Astrocyte (in vitro differentiated cells and primary cell): ENCODE data around the gene SLC12A3. TPM values are rescaled to one million over a fixed set of nuclear protein-coding genes. Genes with fewer than 3 reads are reported as not detected.

Source experiments
- DNase-seq: peaks from one replicate; pipeline ENCODE4 v3.0.0-alpha.2; 2010; ENCODE audit warnings: low read depth
- FAIRE-seq: peaks from 2 replicates; lab custom pipeline; 2011; peaks lifted over from hg19 to GRCh38; lab: Jason Lieb, UNC
- H2AFZ ChIP-seq: 2 replicates; pipeline ENCODE4 v1.6.0; 2012; ENCODE audit warnings: low read depth, low read length, inconsistent platforms
- H3K27ac ChIP-seq: 2 replicates; pipeline ENCODE4 v1.5.1; 2011; ENCODE audit warnings: low read depth, low read length, inconsistent platforms
- H3K27me3 ChIP-seq: 2 replicates; pipeline ENCODE4 v1.6.0; 2011; ENCODE audit warnings: low read length, inconsistent platforms; ENCODE audit not compliant: insufficient read depth
- H3K36me3 ChIP-seq: 2 replicates; pipeline ENCODE4 v1.5.1; 2011; ENCODE audit warnings: low read length, inconsistent platforms; ENCODE audit not compliant: insufficient read depth
- H3K4me1 ChIP-seq: 2 replicates; pipeline ENCODE4 v1.5.1; 2011; ENCODE audit warnings: low read length, inconsistent platforms; ENCODE audit not compliant: insufficient read depth
- H3K4me2 ChIP-seq: 2 replicates; pipeline ENCODE4 v1.6.0; 2012; ENCODE audit warnings: low read length, inconsistent platforms
- H3K4me3 ChIP-seq: 2 replicates; pipeline ENCODE4 v1.5.1; 2011; ENCODE audit warnings: low read depth, mild to moderate bottlenecking, low read length, inconsistent platforms; ENCODE audit not compliant: insufficient read depth
- H3K79me2 ChIP-seq: 2 replicates; pipeline ENCODE4 v1.6.0; 2012; ENCODE audit warnings: mild to moderate bottlenecking, low read length, inconsistent platforms; ENCODE audit not compliant: insufficient read depth
- H3K9ac ChIP-seq: 2 replicates; pipeline ENCODE4 v1.6.0; 2012; ENCODE audit warnings: mild to moderate bottlenecking, low read length, inconsistent platforms
- H3K9me3 ChIP-seq: 2 replicates; pipeline ENCODE4 v1.5.1; 2012; ENCODE audit warnings: low read depth, mild to moderate bottlenecking, low read length, inconsistent platforms; ENCODE audit not compliant: insufficient read depth
- H4K20me1 ChIP-seq: 2 replicates; pipeline ENCODE4 v1.6.0; 2012; ENCODE audit warnings: low read length, inconsistent platforms; ENCODE audit not compliant: insufficient read depth
- H3K27ac Mint-ChIP-seq: one replicate; pipeline ENCODE4 v1.8.0; 2021; ENCODE audit warnings: mild to moderate bottlenecking, mixed read lengths; ENCODE audit not compliant: unreplicated experiment
- H3K27me3 Mint-ChIP-seq: one replicate; pipeline ENCODE4 v1.8.0; 2021; ENCODE audit warnings: low read depth, mixed read lengths; ENCODE audit not compliant: unreplicated experiment
- H3K36me3 Mint-ChIP-seq: one replicate; pipeline ENCODE4 v1.8.0; 2021; ENCODE audit warnings: low read depth, mixed read lengths; ENCODE audit not compliant: unreplicated experiment
- H3K4me1 Mint-ChIP-seq: one replicate; pipeline ENCODE4 v1.8.0; 2021; ENCODE audit warnings: low read depth, mixed read lengths; ENCODE audit not compliant: unreplicated experiment
- H3K4me3 Mint-ChIP-seq: one replicate; pipeline ENCODE4 v1.8.0; 2021; ENCODE audit warnings: mild to moderate bottlenecking, moderate library complexity, mixed read lengths; ENCODE audit not compliant: unreplicated experiment
- H3K9me3 Mint-ChIP-seq: one replicate; pipeline ENCODE4 v1.8.0; 2021; ENCODE audit warnings: mild to moderate bottlenecking, mixed read lengths; ENCODE audit not compliant: unreplicated experiment
- CTCF ChIP-seq: IDR thresholded peaks from 2 replicates; pipeline ENCODE4 v1.5.1; 2011; ENCODE audit warnings: low read depth, mild to moderate bottlenecking, inconsistent platforms, low read length, moderate library complexity; ENCODE audit not compliant: insufficient read depth
- EZH2 ChIP-seq: IDR thresholded peaks from 2 replicates; pipeline ENCODE4 v1.6.1; 2012; ENCODE audit warnings: mild to moderate bottlenecking, low read length, inconsistent platforms; ENCODE audit not compliant: insufficient read depth
- total RNA-seq: library from RNA; stranded (reverse); gene quantifications from 2 replicates; pipeline ENCODE4 v1.2.1, GENCODE V29; 2021

The SLC12A3 gene
- total RNA-seq, 1 donor from 2014 or later: 0.18 TPM

- TF ChIP-seq CTCF (no peak), EZH2 (no peak)
- H3K9me3 Mint-ChIP-seq: no peaks in the 10 kb centered on the region
- Histone ChIP-seq H3K79me2 (no peaks in the 10 kb centered on the region), H3K27me3 (no peaks in the 10 kb centered on the region), H2AFZ (peak overlapping the region; percentile 31), H3K4me3 (no peak overlapping the region), H4K20me1 (no peaks in the 10 kb centered on the region), H3K9ac (peak overlapping the region; percentile 67), H3K4me1 (peaks cover 41% of the 10 kb centered on the region), H3K9me3 (no peaks in the 10 kb centered on the region), H3K4me2 (peak overlapping the region; percentile 57), H3K27ac (peak overlapping the region; percentile 82), H3K36me3 (peaks cover 6% of the 10 kb centered on the region)
- H3K4me1 Mint-ChIP-seq: peaks cover 38% of the 10 kb centered on the region
- DNase-seq (peak; percentile 64), FAIRE-seq (no peak)
- peak overlapping the region; percentile 58 for H3K4me3 Mint-ChIP-seq
- peaks cover 5% of the 10 kb centered on the region for H3K36me3 Mint-ChIP-seq
- H3K27ac Mint-ChIP-seq: peak overlapping the region; percentile 79
- peaks cover 2% of the 10 kb centered on the region for H3K27me3 Mint-ChIP-seq
Measured at GRCh38 chr16:56849690-56850680, 15.0 kb upstream of the SLC12A3 start.

GRCh38 chr16:56851671-56852400, 13.2 kb upstream of the SLC12A3 start:
- H3K4me3 ChIP-seq: no peak overlapping the region
- no peaks in the 10 kb centered on the region for H3K36me3 ChIP-seq
- no peaks in the 10 kb centered on the region for H3K36me3 Mint-ChIP-seq
- peak overlapping the region; percentile 28 for H3K4me3 Mint-ChIP-seq
- H3K9ac ChIP-seq: no peak overlapping the region
- H3K27ac ChIP-seq: no peak overlapping the region
- TF ChIP-seq CTCF (peak; percentile 58), EZH2 (no peak)
- H3K79me2 ChIP-seq: no peaks in the 10 kb centered on the region
- H3K9me3 ChIP-seq: no peaks in the 10 kb centered on the region
- H3K4me2 ChIP-seq: no peak overlapping the region
- DNase-seq (no peak), FAIRE-seq (no peak)
- peaks cover 41% of the 10 kb centered on the region for H3K4me1 ChIP-seq
- H2AFZ ChIP-seq: no peak overlapping the region
- H4K20me1 ChIP-seq: no peaks in the 10 kb centered on the region
- no peaks in the 10 kb centered on the region for H3K27me3 ChIP-seq
- H3K9me3 Mint-ChIP-seq: peaks cover 1% of the 10 kb centered on the region
- H3K4me1 Mint-ChIP-seq: peaks cover 38% of the 10 kb centered on the region
- H3K27ac Mint-ChIP-seq: no peak overlapping the region
- H3K27me3 Mint-ChIP-seq: peaks cover 7% of the 10 kb centered on the region
